AG09319 (cell line): Measurements from ENCODE around the gene RAG1.

Experiments used
- DNase-seq: peaks from one replicate; pipeline ENCODE4 v3.0.0-alpha.2; 2010; ENCODE audit warnings: low read depth; ENCODE audit errors: extremely low read depth
- TF ChIP-seq, protein P1 (sequence below): IDR thresholded peaks from 2 replicates; pipeline ENCODE4 v1.5.1; 2011; ENCODE audit warnings: low read depth, mild to moderate bottlenecking, inconsistent platforms, low read length, moderate library complexity

RAG1 gene

DNA sequence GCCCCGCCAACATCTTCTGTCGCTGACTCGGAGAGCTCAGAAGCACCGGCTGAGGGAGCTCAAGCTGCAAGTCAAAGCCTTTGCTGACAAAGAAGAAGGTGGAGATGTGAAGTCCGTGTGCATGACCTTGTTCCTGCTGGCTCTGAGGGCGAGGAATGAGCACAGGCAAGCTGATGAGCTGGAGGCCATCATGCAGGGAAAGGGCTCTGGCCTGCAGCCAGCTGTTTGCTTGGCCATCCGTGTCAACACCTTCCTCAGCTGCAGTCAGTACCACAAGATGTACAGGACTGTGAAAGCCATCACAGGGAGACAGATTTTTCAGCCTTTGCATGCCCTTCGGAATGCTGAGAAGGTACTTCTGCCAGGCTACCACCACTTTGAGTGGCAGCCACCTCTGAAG lies 6.7 kb downstream of the RAG1 start:
- TF ChIP-seq, protein P1, sequence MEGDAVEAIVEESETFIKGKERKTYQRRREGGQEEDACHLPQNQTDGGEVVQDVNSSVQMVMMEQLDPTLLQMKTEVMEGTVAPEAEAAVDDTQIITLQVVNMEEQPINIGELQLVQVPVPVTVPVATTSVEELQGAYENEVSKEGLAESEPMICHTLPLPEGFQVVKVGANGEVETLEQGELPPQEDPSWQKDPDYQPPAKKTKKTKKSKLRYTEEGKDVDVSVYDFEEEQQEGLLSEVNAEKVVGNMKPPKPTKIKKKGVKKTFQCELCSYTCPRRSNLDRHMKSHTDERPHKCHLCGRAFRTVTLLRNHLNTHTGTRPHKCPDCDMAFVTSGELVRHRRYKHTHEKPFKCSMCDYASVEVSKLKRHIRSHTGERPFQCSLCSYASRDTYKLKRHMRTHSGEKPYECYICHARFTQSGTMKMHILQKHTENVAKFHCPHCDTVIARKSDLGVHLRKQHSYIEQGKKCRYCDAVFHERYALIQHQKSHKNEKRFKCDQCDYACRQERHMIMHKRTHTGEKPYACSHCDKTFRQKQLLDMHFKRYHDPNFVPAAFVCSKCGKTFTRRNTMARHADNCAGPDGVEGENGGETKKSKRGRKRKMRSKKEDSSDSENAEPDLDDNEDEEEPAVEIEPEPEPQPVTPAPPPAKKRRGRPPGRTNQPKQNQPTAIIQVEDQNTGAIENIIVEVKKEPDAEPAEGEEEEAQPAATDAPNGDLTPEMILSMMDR: no peak

DNA sequence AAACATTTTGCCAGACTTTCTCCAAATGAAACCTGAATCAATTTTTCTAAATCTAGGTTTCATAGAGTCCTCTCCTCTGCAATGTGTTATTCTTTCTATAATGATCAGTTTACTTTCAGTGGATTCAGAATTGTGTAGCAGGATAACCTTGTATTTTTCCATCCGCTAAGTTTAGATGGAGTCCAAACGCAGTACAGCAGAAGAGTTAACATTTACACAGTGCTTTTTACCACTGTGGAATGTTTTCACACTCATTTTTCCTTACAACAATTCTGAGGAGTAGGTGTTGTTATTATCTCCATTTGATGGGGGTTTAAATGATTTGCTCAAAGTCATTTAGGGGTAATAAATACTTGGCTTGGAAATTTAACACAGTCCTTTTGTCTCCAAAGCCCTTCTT lies 9.6 kb downstream of the RAG1 start:
- DNase-seq: no peak
- TF ChIP-seq, protein P1: no peak

More for the DNA sequence above, 6.7 kb downstream of the RAG1 start:
- no peak for DNase-seq

DNA sequence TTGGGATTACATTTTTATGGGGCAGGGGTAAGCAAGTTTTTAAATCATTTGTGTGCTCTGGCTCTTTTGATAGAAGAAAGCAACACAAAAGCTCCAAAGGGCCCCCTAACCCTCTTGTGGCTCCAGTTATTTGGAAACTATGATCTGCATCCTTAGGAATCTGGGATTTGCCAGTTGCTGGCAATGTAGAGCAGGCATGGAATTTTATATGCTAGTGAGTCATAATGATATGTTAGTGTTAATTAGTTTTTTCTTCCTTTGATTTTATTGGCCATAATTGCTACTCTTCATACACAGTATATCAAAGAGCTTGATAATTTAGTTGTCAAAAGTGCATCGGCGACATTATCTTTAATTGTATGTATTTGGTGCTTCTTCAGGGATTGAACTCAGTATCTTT lies 10.1 kb downstream of the RAG1 start:
- no peak for DNase-seq
- TF ChIP-seq, protein P1: no peak

DNA sequence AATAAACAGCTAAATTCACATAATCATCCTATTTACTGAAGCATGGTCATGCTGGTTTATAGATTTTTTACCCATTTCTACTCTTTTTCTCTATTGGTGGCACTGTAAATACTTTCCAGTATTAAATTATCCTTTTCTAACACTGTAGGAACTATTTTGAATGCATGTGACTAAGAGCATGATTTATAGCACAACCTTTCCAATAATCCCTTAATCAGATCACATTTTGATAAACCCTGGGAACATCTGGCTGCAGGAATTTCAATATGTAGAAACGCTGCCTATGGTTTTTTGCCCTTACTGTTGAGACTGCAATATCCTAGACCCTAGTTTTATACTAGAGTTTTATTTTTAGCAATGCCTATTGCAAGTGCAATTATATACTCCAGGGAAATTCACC lies 10.7 kb downstream of the RAG1 start:
- TF ChIP-seq, protein P1: no peak
- DNase-seq: no peak

DNA sequence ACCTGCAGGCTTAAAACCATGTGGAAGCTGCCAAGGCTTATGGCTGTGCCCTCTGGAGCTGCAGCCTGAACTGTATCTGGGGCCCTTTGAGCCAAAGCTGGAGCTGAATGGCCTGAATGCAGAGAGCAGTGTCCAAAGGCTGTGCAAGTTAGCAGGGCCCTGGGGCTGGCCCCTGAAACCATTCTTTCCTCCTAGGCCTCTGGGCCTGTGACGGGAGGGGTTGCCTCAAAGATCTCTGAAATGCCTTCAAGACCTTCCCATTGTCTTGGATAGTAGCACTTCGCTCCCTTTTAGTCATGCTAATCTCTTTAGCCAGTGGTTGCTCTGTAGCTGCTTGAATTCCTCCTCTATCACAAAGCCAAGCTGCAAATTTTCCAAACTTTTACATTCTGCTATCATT lies 13.7 kb downstream of the RAG1 start:
- DNase-seq: no peak
- TF ChIP-seq, protein P1: no peak

DNA sequence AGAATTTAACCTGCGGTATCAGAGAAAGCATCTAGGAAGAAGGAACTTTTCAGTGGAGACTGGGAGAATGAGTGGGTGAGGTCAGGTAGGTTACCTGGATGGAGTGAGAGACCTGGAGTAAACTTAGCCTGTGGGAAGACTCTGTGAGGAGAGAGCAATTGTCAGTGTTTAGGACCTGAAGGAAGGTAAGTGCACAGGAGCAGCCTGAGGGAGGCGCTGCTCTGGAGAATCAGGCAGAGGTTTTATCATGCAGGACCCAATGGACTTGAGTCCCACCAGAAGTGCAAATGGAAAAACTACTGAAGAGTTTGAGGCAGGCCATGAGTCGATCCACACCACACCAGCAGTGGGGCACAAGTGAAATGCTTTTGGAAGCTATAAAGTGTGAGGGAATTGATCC lies 15.9 kb downstream of the RAG1 start:
- DNase-seq: no peak
- TF ChIP-seq, protein P1: no peak

DNA sequence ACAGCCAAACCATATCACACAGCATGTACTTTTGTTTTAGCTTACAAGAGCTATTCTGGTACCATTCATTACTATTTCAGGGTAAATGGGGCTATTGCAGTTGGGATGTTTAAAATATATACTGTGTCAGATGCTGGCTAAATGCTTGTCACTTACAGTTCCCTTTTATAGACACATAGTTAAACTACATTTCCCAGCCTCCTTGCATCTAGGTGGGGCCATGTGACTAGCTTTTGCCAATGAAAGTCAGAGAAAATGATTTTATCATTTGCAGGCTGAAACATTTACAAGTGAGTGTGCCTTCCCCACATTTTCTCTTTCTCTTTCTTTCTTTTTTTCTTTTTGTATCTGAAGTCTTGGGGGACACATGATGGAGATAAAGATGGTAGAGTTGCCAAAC lies 18.7 kb downstream of the RAG1 start:
- DNase-seq: no peak
- TF ChIP-seq, protein P1: no peak

DNA sequence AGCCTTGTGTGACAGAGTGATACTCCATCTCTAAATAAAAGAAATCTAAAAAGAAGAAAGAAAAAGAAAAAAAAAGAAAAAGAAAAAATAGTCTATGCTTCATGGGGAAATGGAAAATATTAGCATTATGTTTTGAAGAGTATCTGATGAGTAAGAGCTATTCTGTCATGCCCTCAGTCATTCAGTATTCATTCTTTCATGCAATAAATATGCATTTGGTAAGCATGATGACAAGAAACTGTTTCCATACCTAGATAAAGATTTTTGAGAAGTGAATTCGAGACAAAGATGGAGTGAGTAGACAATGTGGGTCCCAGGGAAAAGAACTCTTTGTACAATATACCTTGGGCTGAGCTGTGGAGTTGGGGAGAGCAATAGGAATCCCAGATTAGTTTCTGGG lies 20.3 kb downstream of the RAG1 start:
- DNase-seq: no peak
- TF ChIP-seq, protein P1: no peak
